ENCODE results near the gene FAM117A.
"Not testable (repeated sequence)": the region's sequence is repeated elsewhere in the genome, so short reads cannot be mapped to it uniquely, and the experiment has no call there.

The FAM117A gene

GRCh38 chr17:49681106-49681979 lies 82.6 kb downstream of the FAM117A start:
- no peak for TF ChIP-seq POLR2AphosphoS5 (IDR thresholded peaks at IDR 0.05; ENCODE audit: low read depth, low read length)
- TF ChIP-seq POLR2A (IDR thresholded peaks at IDR 0.05; ENCODE audit: low read depth, low read length): no peak
- no peak for TF ChIP-seq TAF1 (IDR thresholded peaks at IDR 0.05; ENCODE audit: borderline replicate concordance, low read depth, low read length)
- DNase-seq (ENCODE audit: insufficient read length) (no peak), FAIRE-seq (no peak)

GRCh38 chr17:49680314-49680713 lies 83.6 kb downstream of the FAM117A start:
- FAIRE-seq (no peak), DNase-seq (ENCODE audit: insufficient read length) (no peak)
- TF ChIP-seq TAF1 (IDR thresholded peaks at IDR 0.05; ENCODE audit: borderline replicate concordance, low read depth, low read length): no peak
- TF ChIP-seq POLR2A (IDR thresholded peaks at IDR 0.05; ENCODE audit: low read depth, low read length): no peak
- no peak for TF ChIP-seq POLR2AphosphoS5 (IDR thresholded peaks at IDR 0.05; ENCODE audit: low read depth, low read length)

DNA sequence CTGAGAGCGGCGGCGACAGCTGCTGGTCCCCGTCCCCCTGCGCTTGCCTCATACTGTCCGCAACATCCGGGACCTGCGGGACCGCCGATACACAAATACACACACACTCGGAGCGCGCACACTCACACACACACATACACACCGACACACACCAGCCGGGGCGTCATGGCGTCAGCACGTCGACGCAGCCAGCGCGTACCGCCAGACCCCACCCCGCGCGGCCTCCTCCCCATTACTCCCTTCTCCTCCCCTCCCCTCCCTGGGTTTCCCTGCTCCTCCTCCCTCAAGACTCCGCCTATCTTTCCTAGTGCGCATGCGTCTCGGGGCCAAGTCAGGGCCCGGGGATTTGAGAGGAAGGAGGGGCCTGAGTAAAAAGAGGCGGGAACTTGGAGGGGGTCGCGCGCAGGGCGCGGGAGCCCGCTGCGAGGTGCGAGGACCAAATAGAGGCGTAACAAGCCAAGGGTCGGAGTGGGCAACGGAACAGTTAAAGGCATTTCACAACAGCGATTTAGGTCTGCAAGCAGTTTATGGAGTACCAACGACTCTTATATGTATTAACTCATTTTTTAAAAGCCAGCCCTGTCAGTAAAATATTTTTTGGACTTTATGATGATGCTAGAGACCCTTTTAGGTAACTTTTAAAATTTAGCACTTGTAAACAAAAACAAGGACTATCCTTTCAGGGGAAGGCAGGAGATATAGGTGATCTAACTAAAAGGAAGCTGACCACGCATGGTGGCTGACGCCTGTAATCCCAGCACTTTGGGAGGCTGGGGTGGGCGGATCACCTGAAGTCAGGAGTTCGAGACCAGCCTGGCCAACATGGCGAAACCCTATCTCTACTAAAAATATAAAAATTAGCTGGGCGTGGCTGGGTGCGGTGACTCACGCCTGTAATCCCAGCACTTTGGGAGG lies 85.7 kb downstream of the FAM117A start, which contains the start of gene SPOP:
SPOP (minus strand) TSS at position 165 of the 915 bp plus-strand sequence. CDS start 55,287 bp downstream, outside the sequence.
- peak; percentile 90 for DNase-seq (ENCODE audit: insufficient read length)
- FAIRE-seq: peak; percentile 97
- TF ChIP-seq TAF1 (IDR thresholded peaks at IDR 0.05; ENCODE audit: borderline replicate concordance, low read depth, low read length) (0 out of 2 replicates have a peak, but pooled peaks have one; percentile 15), POLR2AphosphoS5 (IDR thresholded peaks at IDR 0.05; ENCODE audit: low read depth, low read length) (0 out of 2 replicates have a peak, but pooled peaks have one; percentile 51), POLR2A (IDR thresholded peaks at IDR 0.05; ENCODE audit: low read depth, low read length) (peak; percentile 55; the same call in 1 of the 2 replicates)

GRCh38 chr17:49677134-49677932 lies 86.6 kb downstream of the FAM117A start:
- DNase-seq (ENCODE audit: insufficient read length) (peak; percentile 88), FAIRE-seq (no peak)
- TF ChIP-seq TAF1 (IDR thresholded peaks at IDR 0.05; ENCODE audit: borderline replicate concordance, low read depth, low read length): no peak
- peak; percentile 18; the same call in 1 of the 2 replicates for TF ChIP-seq POLR2AphosphoS5 (IDR thresholded peaks at IDR 0.05; ENCODE audit: low read depth, low read length)
- peak; percentile 64 for TF ChIP-seq POLR2A (IDR thresholded peaks at IDR 0.05; ENCODE audit: low read depth, low read length)

DNA sequence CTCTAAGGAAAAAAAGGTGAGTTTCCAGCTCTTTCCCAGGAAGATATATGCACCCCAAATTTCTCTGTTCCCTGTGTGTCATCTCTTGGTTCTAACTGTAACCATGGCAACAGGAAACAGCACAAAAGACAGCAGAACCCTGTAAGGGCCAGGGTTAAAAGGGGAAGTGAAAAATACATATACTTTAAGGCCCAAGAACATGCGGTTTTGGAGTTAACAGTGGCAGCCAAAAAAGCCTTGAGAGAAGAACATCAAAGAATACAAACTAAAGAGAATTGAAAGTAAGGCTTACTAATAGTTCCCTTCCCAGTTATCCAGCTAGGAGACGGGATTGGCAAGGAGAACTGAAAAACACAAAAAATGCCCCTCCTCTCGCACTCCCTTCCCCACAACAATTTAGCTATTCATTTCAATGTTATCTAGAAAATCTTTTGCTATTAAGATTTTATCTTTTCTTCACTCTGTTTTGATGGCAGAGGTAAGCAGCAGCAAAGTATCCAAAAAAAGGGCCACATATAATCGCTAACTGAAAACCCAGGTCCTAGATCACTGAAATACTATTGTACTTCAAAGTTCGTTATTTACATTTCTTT lies 87.6 kb downstream of the FAM117A start:
- DNase-seq (ENCODE audit: insufficient read length) (peak; percentile 58), FAIRE-seq (peak; percentile 77)
- TF ChIP-seq POLR2A (IDR thresholded peaks at IDR 0.05; ENCODE audit: low read depth, low read length) (no peak), TAF1 (IDR thresholded peaks at IDR 0.05; ENCODE audit: borderline replicate concordance, low read depth, low read length) (no peak), POLR2AphosphoS5 (IDR thresholded peaks at IDR 0.05; ENCODE audit: low read depth, low read length) (no peak)

- no peak for TF ChIP-seq POLR2AphosphoS5 (IDR thresholded peaks at IDR 0.05; ENCODE audit: low read depth, low read length)
- TF ChIP-seq TAF1 (IDR thresholded peaks at IDR 0.05; ENCODE audit: borderline replicate concordance, low read depth, low read length): no peak
- no peak for TF ChIP-seq POLR2A (IDR thresholded peaks at IDR 0.05; ENCODE audit: low read depth, low read length)
- DNase-seq (ENCODE audit: insufficient read length) (no peak), FAIRE-seq (no peak)
Observed at GRCh38 chr17:49674507-49674906, 89.4 kb downstream of the FAM117A start.

- not testable (repeated sequence) for FAIRE-seq; DNase-seq (ENCODE audit: insufficient read length)
Observed at GRCh38 chr17:49673679-49674078, 90.3 kb downstream of the FAM117A start.

DNA sequence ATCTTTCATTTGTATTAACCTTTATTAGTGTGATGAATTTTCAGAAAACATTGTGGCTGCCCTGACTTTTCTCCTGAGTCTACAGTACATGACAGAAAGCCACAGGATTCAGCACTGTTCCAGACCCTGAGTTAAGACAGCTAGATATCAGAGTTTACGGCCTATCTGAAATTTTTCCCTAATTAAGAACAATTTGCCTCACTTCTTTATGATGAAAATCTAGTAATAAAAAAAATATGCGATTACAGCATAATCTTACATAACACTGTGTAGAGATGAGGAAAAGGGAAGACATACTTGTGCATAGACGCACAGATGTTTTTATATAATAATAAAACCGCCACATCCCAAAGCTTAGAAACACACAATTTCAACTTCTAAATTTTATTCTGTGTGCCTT lies 93.3 kb downstream of the FAM117A start:
- TF ChIP-seq POLR2AphosphoS5 (IDR thresholded peaks at IDR 0.05; ENCODE audit: low read depth, low read length) (no peak), POLR2A (IDR thresholded peaks at IDR 0.05; ENCODE audit: low read depth, low read length) (no peak), TAF1 (IDR thresholded peaks at IDR 0.05; ENCODE audit: borderline replicate concordance, low read depth, low read length) (no peak)
- FAIRE-seq (no peak), DNase-seq (ENCODE audit: insufficient read length) (no peak)

DNA sequence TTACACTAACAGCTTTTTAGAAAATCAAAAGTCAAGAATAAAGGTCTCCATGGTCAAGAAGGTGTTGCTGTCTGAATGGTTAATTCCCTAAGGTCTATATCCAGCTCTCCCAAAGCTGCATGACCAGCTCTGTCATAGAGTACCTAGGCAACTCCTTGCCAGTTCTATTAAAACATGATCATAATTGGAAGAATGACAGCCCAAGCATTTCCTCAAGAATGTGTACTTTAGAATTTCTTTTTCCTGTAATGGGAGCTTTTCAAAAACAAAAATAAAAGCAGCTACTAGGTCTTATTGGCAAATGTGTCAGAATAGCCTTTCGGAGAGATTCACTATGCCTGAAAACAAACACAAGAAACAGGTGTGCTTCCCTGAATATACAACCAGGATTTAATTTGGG lies 93.9 kb downstream of the FAM117A start:
- TF ChIP-seq POLR2A (IDR thresholded peaks at IDR 0.05; ENCODE audit: low read depth, low read length) (no peak), TAF1 (IDR thresholded peaks at IDR 0.05; ENCODE audit: borderline replicate concordance, low read depth, low read length) (no peak), POLR2AphosphoS5 (IDR thresholded peaks at IDR 0.05; ENCODE audit: low read depth, low read length) (no peak)
- peak; percentile 38 for FAIRE-seq
- no peak for DNase-seq (ENCODE audit: insufficient read length)

GRCh38 chr17:49667854-49668253 lies 96.1 kb downstream of the FAM117A start:
- TF ChIP-seq POLR2A (IDR thresholded peaks at IDR 0.05; ENCODE audit: low read depth, low read length) (no peak), POLR2AphosphoS5 (IDR thresholded peaks at IDR 0.05; ENCODE audit: low read depth, low read length) (no peak), TAF1 (IDR thresholded peaks at IDR 0.05; ENCODE audit: borderline replicate concordance, low read depth, low read length) (no peak)
- DNase-seq (ENCODE audit: insufficient read length) (no peak), FAIRE-seq (no peak)

Data from GM12892 (cell line).